Fibroblast of lung (primary cell): ENCODE results near the gene MTAP.

ENCODE experiments used
- CTCF ChIP-seq, 2 donors: IDR thresholded peaks in 1 of 2; conservative IDR thresholded peaks in 1 of 2; 1 replicate in 1 of 2; 2 replicates in 1 of 2; pipeline ENCODE4 v1.5.1; 2011 to 2012; ENCODE audit warnings: low read length in 2 of 2, control low read depth in 1 of 2, inconsistent platforms in 1 of 2, low read depth in 1 of 2, mild to moderate bottlenecking in 1 of 2
- EZH2 ChIP-seq: IDR thresholded peaks from 2 replicates; pipeline ENCODE4 v1.5.1; 2012; ENCODE audit warnings: low read length, control low read depth, mild to moderate bottlenecking; ENCODE audit errors: missing control alignments

DNA sequence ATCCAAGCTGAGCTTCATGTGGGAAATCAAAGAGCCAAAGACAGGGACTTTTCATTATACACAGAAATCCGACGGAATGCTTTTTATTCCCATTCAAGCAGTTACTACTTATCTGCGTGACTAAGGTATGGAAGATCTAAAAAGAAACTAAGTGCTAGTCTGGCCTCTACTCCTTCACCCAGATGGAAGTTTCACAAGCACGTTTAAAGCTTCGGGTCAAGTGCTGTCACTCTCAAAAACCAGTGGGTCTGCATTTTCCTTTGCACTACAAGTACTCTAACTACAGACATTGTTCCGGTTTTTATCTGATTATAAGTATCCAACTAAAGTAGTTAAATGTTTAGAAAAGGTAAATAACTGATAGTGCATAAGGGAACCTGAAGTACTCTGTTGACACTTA, 13.7 kb upstream of the MTAP start:
- TF ChIP-seq EZH2 (no peak), CTCF (conservative IDR thresholded peaks at IDR 0.05 in 1 of 2, IDR thresholded peaks at IDR 0.05 in 1 of 2; ENCODE audit: low read depth in 1 of 2, low read length in 2 of 2) (no peak)
